ENCODE measurements around the gene PIGK.

- TF ChIP-seq CTCF (IDR thresholded peaks at IDR 0.05) (no peak), POLR2AphosphoS5 (IDR thresholded peaks at IDR 0.05) (no peak), EP300 (IDR thresholded peaks at IDR 0.05) (no peak)
Measured at GRCh38 chr1:77104672-77105071, 114.6 kb downstream of the PIGK start.

Data from sigmoid colon (tissue), 4 donors.